Adipocyte (in vitro differentiated cells): ENCODE data around the gene SORCS1.
"Not testable (repeated sequence)": the region's sequence is repeated elsewhere in the genome, so short reads cannot be mapped to it uniquely, and the experiment has no call there.

Experiments
- DNase-seq: peaks from one replicate; pipeline ENCODE4 v3.0.0-alpha.2; 2015; ENCODE audit warnings: low read depth
- H3K27me3 ChIP-seq: replicated peaks from 2 replicates; pipeline ENCODE4 v1.7.0; 2013; ENCODE audit warnings: mild to moderate bottlenecking, low read length, moderate library complexity; ENCODE audit not compliant: control insufficient read depth, insufficient read depth
- H3K36me3 ChIP-seq: 2 replicates; pipeline ENCODE4 v1.7.0; 2013; ENCODE audit warnings: low read length, mild to moderate bottlenecking, moderate library complexity; ENCODE audit not compliant: control insufficient read depth, insufficient read depth, severe bottlenecking
- H3K4me1 ChIP-seq: 2 replicates; pipeline ENCODE4 v1.7.0; 2013; ENCODE audit warnings: mild to moderate bottlenecking, low read length, moderate library complexity; ENCODE audit not compliant: control insufficient read depth, insufficient read depth
- H3K4me3 ChIP-seq: 2 replicates; pipeline ENCODE4 v1.7.0; 2013; ENCODE audit warnings: mild to moderate bottlenecking, low read length, moderate library complexity
- H3K9ac ChIP-seq: 2 replicates; pipeline ENCODE4 v1.7.0; 2013; ENCODE audit warnings: mild to moderate bottlenecking, low read length, moderate library complexity
- H3K9me3 ChIP-seq: 2 replicates; pipeline ENCODE4 v1.7.0; 2013; ENCODE audit warnings: mild to moderate bottlenecking, low read length, moderate library complexity; ENCODE audit not compliant: control insufficient read depth

Gene SORCS1

GRCh38 chr10:106931853-106932249 lies 232.7 kb downstream of the SORCS1 start:
- Histone ChIP-seq H3K36me3 (no peaks in the 10 kb centered on the region), H3K9me3 (no peaks in the 10 kb centered on the region), H3K4me3 (no peak overlapping the region), H3K4me1 (no peaks in the 10 kb centered on the region), H3K27me3 (no peaks in the 10 kb centered on the region), H3K9ac (no peak overlapping the region)
- DNase-seq = no peak

DNA sequence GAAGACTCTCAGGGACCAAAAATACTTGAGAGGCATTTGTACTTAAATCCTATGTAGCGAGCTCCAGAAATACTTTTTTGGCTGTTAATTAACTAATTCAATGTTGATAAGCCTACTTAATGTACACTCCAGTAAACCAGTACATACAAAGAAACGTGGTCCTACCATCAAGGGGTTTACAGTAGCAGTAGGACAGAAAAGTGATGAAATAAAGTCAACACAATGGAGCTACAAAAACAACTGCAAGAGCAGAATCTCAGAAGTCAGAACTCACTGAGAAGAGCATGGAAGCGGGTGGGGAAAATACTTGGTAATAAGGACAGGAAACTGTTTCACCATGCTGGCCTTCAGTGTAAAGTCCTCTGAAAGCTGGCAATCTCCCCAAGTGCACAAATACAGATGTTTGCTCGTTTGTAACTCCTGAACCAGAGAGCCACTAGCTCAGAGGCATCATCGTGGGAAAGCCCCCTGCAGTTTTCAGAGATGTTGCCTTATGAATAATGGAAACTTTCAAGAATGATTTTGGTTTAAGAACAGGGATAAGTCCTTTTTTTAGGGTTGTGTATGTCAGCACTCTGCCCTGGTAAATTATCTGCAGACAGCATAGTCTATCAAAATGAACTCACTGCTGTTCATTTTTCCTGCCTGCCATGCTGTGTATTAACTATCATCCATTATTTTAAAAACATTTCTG lies 233.2 kb downstream of the SORCS1 start:
- Histone ChIP-seq H3K9me3 (no peaks in the 10 kb centered on the region), H3K4me1 (no peaks in the 10 kb centered on the region), H3K4me3 (no peak overlapping the region), H3K9ac (no peak overlapping the region), H3K27me3 (no peaks in the 10 kb centered on the region), H3K36me3 (no peaks in the 10 kb centered on the region)
- DNase-seq = no peak

DNA sequence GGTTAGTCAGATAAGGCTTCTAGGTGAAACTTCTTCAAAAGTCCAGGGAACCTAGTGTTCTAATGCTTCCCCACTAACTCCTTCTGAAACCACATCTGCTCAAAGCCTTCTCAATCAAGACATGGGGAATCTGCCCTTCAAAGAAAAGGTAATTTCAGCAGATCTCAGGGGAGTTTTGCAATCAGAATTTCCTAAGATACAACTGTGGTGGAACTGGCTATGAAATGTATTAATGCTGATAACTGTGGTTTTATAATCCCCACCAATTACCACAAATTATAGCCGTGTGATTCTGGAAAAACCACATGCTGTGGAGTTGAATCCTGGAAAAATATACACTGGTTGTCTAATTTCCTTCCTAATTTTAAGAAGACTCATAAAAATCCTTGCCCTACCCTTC lies 233.8 kb downstream of the SORCS1 start:
- Histone ChIP-seq H3K27me3 (no peaks in the 10 kb centered on the region), H3K4me3 (no peak overlapping the region), H3K9me3 (no peaks in the 10 kb centered on the region), H3K4me1 (no peaks in the 10 kb centered on the region), H3K36me3 (no peaks in the 10 kb centered on the region), H3K9ac (no peak overlapping the region)
- no peak for DNase-seq

GRCh38 chr10:106929291-106929895 lies 235.1 kb downstream of the SORCS1 start:
- Histone ChIP-seq H3K9ac (no peak overlapping the region), H3K4me1 (no peaks in the 10 kb centered on the region), H3K4me3 (no peak overlapping the region), H3K9me3 (no peaks in the 10 kb centered on the region), H3K27me3 (no peaks in the 10 kb centered on the region), H3K36me3 (no peaks in the 10 kb centered on the region)
- no peak for DNase-seq

DNA sequence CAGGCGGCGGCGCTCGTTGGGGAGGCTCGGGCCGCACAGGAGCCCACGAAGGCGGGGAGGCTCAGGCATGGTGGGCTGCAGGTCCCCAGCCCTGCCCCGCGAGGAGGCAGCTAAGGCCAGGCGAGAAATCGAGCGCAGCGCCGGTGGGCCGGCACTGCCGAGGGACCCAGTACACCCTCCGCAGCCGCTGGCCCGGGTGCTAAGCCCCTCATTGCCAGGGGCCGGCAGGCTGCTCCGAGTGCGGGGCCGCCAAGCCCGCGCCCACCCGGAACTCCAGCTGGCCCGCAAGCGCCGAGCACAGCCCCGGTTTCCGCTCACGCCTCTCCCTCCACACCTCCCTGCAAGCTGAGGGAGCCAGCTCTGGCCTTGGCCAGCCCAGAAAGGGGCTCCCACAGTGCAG lies 236.4 kb downstream of the SORCS1 start:
- H3K27me3 ChIP-seq, H3K9me3 ChIP-seq: not testable (repeated sequence)

DNA sequence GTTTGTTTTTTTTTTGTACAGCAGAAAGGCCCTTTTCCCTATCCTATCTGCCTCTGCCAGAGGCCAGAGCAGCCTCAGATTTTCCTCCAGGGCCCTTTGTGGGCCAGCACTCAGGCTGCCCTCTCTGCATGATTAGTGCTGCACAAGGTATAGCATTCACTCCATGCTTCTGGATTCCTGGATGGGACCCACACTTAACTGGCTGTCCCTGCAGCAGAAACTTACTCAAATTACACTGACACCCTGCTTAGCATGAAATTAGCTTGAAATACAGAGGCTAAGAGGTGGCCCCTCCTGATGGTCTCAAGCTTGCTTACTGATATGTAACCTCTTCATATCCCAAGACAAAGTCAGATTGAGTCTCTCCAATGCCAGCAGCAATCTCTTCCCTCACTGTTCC lies 239.3 kb downstream of the SORCS1 start:
- H3K9ac ChIP-seq = no peak overlapping the region
- no peaks in the 10 kb centered on the region for H3K4me1 ChIP-seq
- no peaks in the 10 kb centered on the region for H3K36me3 ChIP-seq
- H3K4me3 ChIP-seq = no peak overlapping the region
- H3K9me3 ChIP-seq = no peaks in the 10 kb centered on the region
- DNase-seq = no peak
- H3K27me3 ChIP-seq = no peaks in the 10 kb centered on the region

More for the DNA sequence above, 236.4 kb downstream of the SORCS1 start:
- H3K9ac ChIP-seq, H3K36me3 ChIP-seq, H3K4me1 ChIP-seq, DNase-seq, H3K4me3 ChIP-seq: not testable (repeated sequence)

- Histone ChIP-seq H3K4me1 (no peaks in the 10 kb centered on the region), H3K9me3 (no peaks in the 10 kb centered on the region), H3K9ac (no peak overlapping the region), H3K36me3 (no peaks in the 10 kb centered on the region), H3K27me3 (no peaks in the 10 kb centered on the region), H3K4me3 (no peak overlapping the region)
- DNase-seq = no peak
Observed at GRCh38 chr10:106920538-106920937, 244.0 kb downstream of the SORCS1 start.

GRCh38 chr10:106919871-106920282 lies 244.6 kb downstream of the SORCS1 start:
- H3K4me3 ChIP-seq = no peak overlapping the region
- H3K4me1 ChIP-seq = no peaks in the 10 kb centered on the region
- DNase-seq = no peak
- no peak overlapping the region for H3K9ac ChIP-seq
- H3K36me3 ChIP-seq = no peaks in the 10 kb centered on the region
- H3K27me3 ChIP-seq = no peaks in the 10 kb centered on the region
- H3K9me3 ChIP-seq = no peaks in the 10 kb centered on the region

GRCh38 chr10:106917452-106918055 lies 247.0 kb downstream of the SORCS1 start:
- DNase-seq = no peak
- no peaks in the 10 kb centered on the region for H3K9me3 ChIP-seq
- no peak overlapping the region for H3K9ac ChIP-seq
- H3K27me3 ChIP-seq = no peaks in the 10 kb centered on the region
- H3K36me3 ChIP-seq = no peaks in the 10 kb centered on the region
- H3K4me1 ChIP-seq = no peaks in the 10 kb centered on the region
- H3K4me3 ChIP-seq = no peak overlapping the region

DNA sequence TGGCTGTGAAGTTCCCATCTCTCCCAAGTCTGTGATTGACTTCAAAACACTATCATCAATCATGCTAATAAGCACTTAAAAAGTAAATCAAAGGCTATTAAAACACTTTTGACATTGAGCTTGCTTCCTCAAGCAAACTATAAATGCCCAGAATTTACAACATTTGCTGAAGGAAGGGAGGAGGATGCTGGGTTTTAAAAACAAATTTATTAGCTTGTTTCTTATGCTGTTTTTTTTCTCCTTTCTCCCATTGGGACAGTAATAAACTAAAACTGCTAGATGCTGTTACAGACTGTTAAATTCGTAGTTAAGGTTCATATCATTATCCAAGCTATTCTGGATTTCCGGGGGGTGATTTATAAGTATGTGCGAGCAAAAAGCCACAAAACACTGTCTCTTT lies 250.5 kb downstream of the SORCS1 start:
- Histone ChIP-seq H3K9ac (no peak overlapping the region), H3K4me1 (no peaks in the 10 kb centered on the region), H3K27me3 (no peaks in the 10 kb centered on the region), H3K9me3 (no peaks in the 10 kb centered on the region), H3K36me3 (no peaks in the 10 kb centered on the region), H3K4me3 (no peak overlapping the region)
- DNase-seq = no peak

- DNase-seq = no peak
- H3K9me3 ChIP-seq = no peaks in the 10 kb centered on the region
- H3K27me3 ChIP-seq = no peaks in the 10 kb centered on the region
- no peak overlapping the region for H3K9ac ChIP-seq
- H3K36me3 ChIP-seq = no peaks in the 10 kb centered on the region
- no peaks in the 10 kb centered on the region for H3K4me1 ChIP-seq
- H3K4me3 ChIP-seq = no peak overlapping the region
Observed at GRCh38 chr10:106913348-106913747, 251.2 kb downstream of the SORCS1 start.
